ENCODE measurements around the gene AFG1L.
"Not testable (repeated sequence)": the region's sequence is repeated elsewhere in the genome, so short reads cannot be mapped to it uniquely, and the experiment has no call there.

The AFG1L gene

GRCh38 chr6:108348655-108349349 lies 53.9 kb downstream of the AFG1L start:
- in situ Hi-C loops (cut with HindIII; ENCODE audit: low sequenced_read_pairs): no loop called here

- in situ Hi-C loops (cut with HindIII; ENCODE audit: low sequenced_read_pairs): no loop called here
These were observed 55.7 kb downstream of the AFG1L start for GRCh38 chr6:108350528-108350927.

- in situ Hi-C loops (cut with HindIII; ENCODE audit: low sequenced_read_pairs): no loop called here
These were observed 59.0 kb downstream of the AFG1L start for GRCh38 chr6:108353853-108354252.

- in situ Hi-C loops (cut with HindIII; ENCODE audit: low sequenced_read_pairs): no loop called here
These were observed 60.3 kb downstream of the AFG1L start for GRCh38 chr6:108355120-108355519.

- in situ Hi-C loops (cut with HindIII; ENCODE audit: low sequenced_read_pairs): no loop called here
These were observed 61.0 kb downstream of the AFG1L start for GRCh38 chr6:108355890-108356289.

- in situ Hi-C loops (cut with HindIII; ENCODE audit: low sequenced_read_pairs): no loop called here
These were observed 65.3 kb downstream of the AFG1L start for GRCh38 chr6:108359901-108360882.

GRCh38 chr6:108360919-108361311 lies 66.1 kb downstream of the AFG1L start:
- in situ Hi-C loops (cut with HindIII; ENCODE audit: low sequenced_read_pairs): no loop called here

- in situ Hi-C loops (cut with HindIII; ENCODE audit: low sequenced_read_pairs): no loop called here
These were observed 66.6 kb downstream of the AFG1L start for GRCh38 chr6:108361312-108361932.

GRCh38 chr6:108362455-108362854 lies 67.6 kb downstream of the AFG1L start:
- in situ Hi-C loops (cut with HindIII; ENCODE audit: low sequenced_read_pairs): no loop called here

GRCh38 chr6:108363113-108363512 lies 68.3 kb downstream of the AFG1L start:
- in situ Hi-C loops (cut with HindIII; ENCODE audit: low sequenced_read_pairs): no loop called here

GRCh38 chr6:108363889-108364313 lies 69.0 kb downstream of the AFG1L start:
- in situ Hi-C loops (cut with HindIII; ENCODE audit: low sequenced_read_pairs): no loop called here

GRCh38 chr6:108364470-108364869 lies 69.6 kb downstream of the AFG1L start:
- in situ Hi-C loops (cut with HindIII; ENCODE audit: low sequenced_read_pairs): no loop called here

GRCh38 chr6:108365478-108365877 lies 70.6 kb downstream of the AFG1L start:
- in situ Hi-C loops (cut with HindIII; ENCODE audit: low sequenced_read_pairs): no loop called here

- in situ Hi-C loops (cut with HindIII; ENCODE audit: low sequenced_read_pairs): no loop called here
These were observed 71.4 kb downstream of the AFG1L start for GRCh38 chr6:108366236-108366635.

GRCh38 chr6:108368431-108369030 lies 73.7 kb downstream of the AFG1L start:
- in situ Hi-C loops (cut with HindIII; ENCODE audit: low sequenced_read_pairs): no loop called here

GRCh38 chr6:108380876-108381275 lies 86.0 kb downstream of the AFG1L start:
- in situ Hi-C loops (cut with HindIII; ENCODE audit: low sequenced_read_pairs): no loop called here

- in situ Hi-C loops (cut with HindIII; ENCODE audit: low sequenced_read_pairs): no loop called here
These were observed 89.1 kb downstream of the AFG1L start for GRCh38 chr6:108383981-108384380.

GRCh38 chr6:108389190-108389589 lies 94.3 kb downstream of the AFG1L start:
- in situ Hi-C loops (cut with HindIII; ENCODE audit: low sequenced_read_pairs): not testable (repeated sequence)

GRCh38 chr6:108395297-108395696 lies 100.4 kb downstream of the AFG1L start:
- in situ Hi-C loops (cut with HindIII; ENCODE audit: low sequenced_read_pairs): no loop called here

- in situ Hi-C loops (cut with HindIII; ENCODE audit: low sequenced_read_pairs): no loop called here
These were observed 108.4 kb downstream of the AFG1L start for GRCh38 chr6:108403236-108403635.

GRCh38 chr6:108406943-108407342 lies 112.1 kb downstream of the AFG1L start:
- in situ Hi-C loops (cut with HindIII; ENCODE audit: low sequenced_read_pairs): no loop called here
